ENCODE results near the gene AP5B1.

GRCh38 chr11:65766535-65766934 lies 14.2 kb downstream of the AP5B1 start:
- TF ChIP-seq CTCF (IDR thresholded peaks at IDR 0.05) (no peak), POLR2A (IDR thresholded peaks at IDR 0.05) (no peak)
